HG02938 (cell line): ENCODE data around the gene PRPSAP1.

Source experiments
- ATAC-seq: cut with Tn5 transposase; IDR thresholded peaks from one replicate; pipeline ENCODE4 v1.9.1; 2021; ENCODE audit warnings: mild to moderate bottlenecking, moderate library complexity; ENCODE audit not compliant: unreplicated experiment

The PRPSAP1 gene

GRCh38 chr17:76267051-76267576 lies 86.6 kb downstream of the PRPSAP1 start:
- no peak for ATAC-seq

- ATAC-seq, result no peak
Observed at GRCh38 chr17:76266244-76266938, 87.3 kb downstream of the PRPSAP1 start.

DNA sequence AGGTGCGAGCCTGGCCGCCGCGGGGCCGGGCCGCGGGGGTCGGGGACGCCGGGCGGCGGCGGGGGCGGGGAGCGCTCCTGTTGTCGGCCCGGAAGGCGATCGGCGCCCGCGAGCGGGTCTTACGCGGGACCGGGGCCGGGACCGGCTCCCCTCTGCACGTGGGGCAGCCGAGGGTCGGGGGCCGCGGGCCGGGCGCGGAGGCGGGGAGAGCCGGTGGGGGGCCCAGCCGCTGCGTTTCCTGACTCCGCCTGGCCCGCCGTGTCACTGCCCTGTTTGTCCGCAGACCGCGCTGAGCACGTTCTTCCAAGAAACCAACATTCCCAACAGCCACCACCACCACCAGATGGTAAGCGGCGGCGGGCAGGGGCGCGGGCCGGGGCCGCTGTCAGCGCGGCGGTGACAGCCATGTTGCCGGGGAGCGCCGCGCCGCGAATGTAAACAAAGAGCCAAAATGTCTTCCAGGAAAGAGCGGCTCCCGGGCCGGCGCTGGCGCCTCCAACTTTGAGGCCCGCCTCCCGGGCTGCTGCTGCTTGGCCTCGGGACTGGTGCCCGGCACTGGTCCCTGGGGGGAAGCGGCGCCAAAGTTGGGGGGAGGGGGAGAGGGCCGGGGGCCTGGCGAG lies 88.0 kb downstream of the PRPSAP1 start:
- ATAC-seq, result no peak

GRCh38 chr17:76264755-76265623 lies 88.7 kb downstream of the PRPSAP1 start, which contains the start of gene UBALD2:
Gene UBALD2 (plus strand): TSS chr17:76265348. CDS start chr17:76265506, 158 bp downstream.
- ATAC-seq, result peak; percentile 73

GRCh38 chr17:76264425-76264754 lies 89.3 kb downstream of the PRPSAP1 start:
- ATAC-seq, result no peak

GRCh38 chr17:76263896-76264295 lies 89.8 kb downstream of the PRPSAP1 start:
- no peak for ATAC-seq

GRCh38 chr17:76262732-76263344 lies 90.9 kb downstream of the PRPSAP1 start:
- ATAC-seq, result no peak

DNA sequence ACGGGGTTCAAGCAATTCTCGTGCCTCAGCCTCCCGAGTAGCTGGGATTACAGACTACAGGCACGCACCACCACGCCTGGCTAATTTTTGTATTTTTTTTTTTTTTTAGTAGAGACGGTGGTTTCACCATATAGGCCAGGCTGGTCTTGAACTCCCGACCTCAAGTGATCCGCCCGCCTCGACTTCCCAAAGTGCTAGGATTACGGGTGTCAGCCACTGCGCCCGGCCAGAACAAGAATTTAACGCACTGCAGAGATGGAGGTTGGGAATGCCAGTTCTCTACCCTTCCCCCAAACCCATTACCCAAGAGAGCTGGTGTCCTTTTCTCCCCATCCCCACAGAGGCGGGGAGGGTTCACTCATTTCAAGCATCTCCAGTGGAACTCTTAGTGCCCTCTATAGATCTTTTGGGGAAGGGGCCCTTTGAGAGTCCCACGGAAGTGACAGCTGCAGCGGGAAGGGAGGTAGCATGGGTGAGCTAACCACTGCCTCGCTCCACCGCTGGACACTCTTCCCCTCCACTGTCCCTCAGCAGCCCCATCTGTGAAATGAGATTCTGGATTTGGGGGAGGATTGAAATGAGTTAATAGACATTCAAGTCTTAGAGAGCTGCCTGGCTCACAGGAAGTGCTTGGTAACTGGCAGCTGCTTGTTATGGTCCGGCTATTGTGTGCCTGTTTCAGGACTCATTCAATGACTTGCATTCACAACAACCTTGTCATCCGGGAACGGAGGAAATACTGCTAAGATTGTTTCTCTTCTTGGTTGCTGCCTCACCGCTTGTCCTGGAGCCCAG lies 92.1 kb downstream of the PRPSAP1 start:
- no peak for ATAC-seq

GRCh38 chr17:76260669-76261068 lies 93.0 kb downstream of the PRPSAP1 start:
- no peak for ATAC-seq

DNA sequence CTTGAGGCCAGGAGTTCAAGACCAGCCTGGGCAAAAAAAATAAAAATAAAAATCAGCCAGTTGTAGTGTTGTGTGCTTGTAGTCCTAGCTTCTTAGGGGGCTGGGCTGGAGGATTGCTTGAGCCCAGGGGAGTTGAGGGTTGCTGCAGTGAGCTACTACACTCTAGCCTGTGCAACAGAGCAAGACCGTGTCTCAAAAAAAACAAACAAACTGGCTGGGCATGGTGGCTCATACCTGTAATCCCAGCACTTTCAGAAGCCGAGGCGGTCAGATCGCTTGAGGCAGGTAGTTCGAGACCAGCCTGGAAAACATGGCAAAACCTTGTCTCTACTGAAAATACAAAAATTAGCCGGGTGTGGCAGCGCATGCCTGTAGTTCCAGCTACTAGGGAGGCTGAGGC lies 93.5 kb downstream of the PRPSAP1 start:
- no peak for ATAC-seq
